NK-92 (cell line): ENCODE measurements around the gene ACHE.

Experiments
- DNase-seq: peaks from one replicate; lab custom pipeline; 2025; ENCODE audit not compliant: unreplicated experiment; lab: John Stamatoyannopoulos, UW

Gene ACHE

GRCh38 chr7:100885440-100886141, 10.1 kb downstream of the ACHE start:
- no peak for DNase-seq

- DNase-seq: no peak
These were observed 10.8 kb downstream of the ACHE start for GRCh38 chr7:100884736-100885439.

- no peak for DNase-seq
These were observed 12.7 kb downstream of the ACHE start for GRCh38 chr7:100882785-100883526.

DNA sequence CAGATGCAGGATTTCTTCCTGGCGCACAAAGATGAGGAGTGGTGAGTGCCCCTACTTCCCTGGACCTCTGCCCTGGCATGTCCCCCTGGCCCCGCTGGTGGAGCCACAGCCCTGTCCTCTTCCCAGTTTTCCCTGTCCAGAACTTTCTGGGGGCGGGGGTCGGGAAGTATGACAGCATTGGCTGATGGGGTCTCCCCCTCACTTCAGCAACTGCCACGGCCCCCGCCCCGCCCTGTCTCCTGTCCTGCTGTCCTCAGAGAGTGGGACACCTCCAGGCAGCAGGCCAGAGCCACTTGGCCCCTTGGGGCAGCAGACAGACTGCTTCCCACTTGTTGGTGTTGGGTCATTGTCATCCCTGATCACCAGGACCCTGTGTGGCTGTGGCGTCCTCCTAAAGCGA, 13.5 kb downstream of the ACHE start:
- DNase-seq: no peak

- no peak for DNase-seq
These were observed 14.6 kb downstream of the ACHE start for GRCh38 chr7:100881136-100881535.

GRCh38 chr7:100880645-100881044, 15.0 kb downstream of the ACHE start:
- no peak for DNase-seq

- DNase-seq: no peak
These were observed 15.9 kb downstream of the ACHE start for GRCh38 chr7:100879685-100880261.

GRCh38 chr7:100878685-100879084, 17.0 kb downstream of the ACHE start:
- no peak for DNase-seq

DNA sequence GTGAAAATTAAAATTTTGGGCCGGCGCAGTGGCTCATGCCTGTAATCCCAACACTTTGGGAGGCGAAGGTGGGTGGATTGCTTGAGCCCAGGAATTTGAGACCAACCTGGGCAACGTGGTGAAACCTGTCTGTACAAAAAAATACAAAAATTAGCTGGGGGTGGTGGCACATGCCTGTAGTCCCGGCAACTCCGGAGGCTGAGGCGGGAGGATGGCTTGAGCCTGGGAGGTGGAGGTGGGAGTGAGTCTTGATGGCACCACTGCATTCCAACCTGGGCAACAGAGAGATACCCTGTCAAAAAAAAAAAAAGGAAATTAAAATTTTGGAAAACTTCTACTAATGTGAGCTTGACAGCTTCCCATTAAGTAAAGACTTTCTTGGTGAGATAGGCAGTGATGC, 17.7 kb downstream of the ACHE start:
- DNase-seq: no peak

- DNase-seq: no peak
These were observed 20.3 kb downstream of the ACHE start for GRCh38 chr7:100875356-100875751.

DNA sequence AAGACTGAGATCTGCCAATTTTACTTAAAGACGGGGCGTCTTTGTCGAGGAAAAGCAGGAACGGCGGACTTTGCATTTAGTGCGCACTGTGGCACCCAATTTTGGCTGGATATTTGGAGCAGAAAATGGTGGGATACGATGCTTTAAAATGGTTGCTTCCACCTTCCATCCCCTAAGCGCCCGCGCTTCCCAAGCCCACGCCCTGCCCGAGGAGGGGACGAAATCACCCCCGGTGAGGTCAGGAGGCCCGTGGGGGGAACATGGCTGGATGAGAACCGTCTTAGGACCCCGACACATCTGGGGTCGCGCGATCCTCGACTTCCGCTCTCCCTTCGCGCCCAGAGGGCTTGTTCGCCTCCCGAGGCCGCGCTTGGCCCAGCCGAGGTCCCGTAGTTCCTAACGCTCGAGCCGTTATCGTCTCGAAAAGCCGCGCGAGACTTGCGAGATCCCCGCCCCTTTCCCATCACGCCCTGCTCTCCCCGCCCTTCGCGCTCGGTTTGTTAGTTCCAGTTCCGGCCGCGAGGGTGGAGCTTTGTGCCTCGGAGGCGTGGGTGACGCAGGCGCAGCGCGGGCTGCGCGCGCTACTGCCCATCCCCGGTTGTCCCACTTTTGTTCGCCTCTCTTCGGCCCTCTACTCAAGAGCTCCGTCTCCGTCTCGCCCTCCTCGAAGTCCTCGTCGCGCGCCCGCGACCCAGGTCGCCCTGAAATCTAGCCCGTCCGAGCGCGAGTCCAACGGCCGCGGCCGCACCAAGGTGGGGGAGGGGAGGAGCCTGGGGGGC, 20.9 kb downstream of the ACHE start, which contains the start of gene SRRT:
SRRT (plus strand) TSS at position 527 of the 779 bp plus-strand sequence. CDS start 488 bp downstream, outside the sequence.
- DNase-seq: peak; percentile 94

DNA sequence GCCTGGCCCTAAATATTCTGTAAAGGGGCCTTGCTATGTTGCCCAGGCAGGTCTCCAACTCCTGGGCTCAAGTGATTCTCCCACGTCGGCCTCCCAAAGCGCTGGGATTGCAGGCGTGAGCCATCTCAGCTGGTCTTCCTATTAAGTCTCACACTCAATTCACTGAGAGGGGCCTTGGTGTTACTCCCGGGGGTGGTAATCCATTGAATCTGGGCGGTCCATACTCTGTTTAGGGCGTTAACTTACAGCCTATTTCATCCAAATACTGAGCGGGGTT, 21.4 kb downstream of the ACHE start:
- DNase-seq: no peak

DNA sequence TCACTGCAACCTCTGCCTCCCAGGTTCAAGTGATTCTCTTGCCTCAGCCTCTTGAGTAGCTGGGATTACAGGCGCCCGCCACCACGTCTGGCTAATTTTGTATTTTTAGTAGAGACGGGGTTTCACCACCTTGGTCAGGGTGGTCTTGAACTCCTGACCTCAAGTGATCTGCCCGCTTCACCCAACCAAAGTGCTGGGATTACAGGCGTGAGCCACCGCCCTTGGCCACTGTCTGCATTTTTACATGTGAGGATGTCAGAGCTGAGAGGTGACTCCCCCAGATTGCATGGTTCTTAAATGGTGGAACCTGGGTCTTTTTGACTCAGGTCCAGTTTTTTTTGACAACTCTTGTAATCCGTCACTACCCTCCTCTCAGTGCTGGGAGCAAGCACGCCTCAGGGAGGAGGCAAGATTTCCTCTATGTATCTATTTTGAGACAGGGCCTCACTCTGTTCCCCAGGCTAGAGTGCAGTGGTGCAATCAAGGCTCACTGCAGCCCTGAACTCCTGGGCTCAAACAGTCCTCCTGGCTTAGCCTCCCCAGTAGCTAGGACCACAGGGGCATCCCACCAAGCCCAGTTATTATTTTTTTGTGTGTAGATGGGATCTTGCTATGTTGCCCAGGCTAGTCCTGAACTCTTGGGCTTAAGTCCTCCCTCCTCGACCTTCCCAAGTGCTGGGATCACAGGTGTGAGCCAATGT, 21.9 kb downstream of the ACHE start:
- no peak for DNase-seq

DNA sequence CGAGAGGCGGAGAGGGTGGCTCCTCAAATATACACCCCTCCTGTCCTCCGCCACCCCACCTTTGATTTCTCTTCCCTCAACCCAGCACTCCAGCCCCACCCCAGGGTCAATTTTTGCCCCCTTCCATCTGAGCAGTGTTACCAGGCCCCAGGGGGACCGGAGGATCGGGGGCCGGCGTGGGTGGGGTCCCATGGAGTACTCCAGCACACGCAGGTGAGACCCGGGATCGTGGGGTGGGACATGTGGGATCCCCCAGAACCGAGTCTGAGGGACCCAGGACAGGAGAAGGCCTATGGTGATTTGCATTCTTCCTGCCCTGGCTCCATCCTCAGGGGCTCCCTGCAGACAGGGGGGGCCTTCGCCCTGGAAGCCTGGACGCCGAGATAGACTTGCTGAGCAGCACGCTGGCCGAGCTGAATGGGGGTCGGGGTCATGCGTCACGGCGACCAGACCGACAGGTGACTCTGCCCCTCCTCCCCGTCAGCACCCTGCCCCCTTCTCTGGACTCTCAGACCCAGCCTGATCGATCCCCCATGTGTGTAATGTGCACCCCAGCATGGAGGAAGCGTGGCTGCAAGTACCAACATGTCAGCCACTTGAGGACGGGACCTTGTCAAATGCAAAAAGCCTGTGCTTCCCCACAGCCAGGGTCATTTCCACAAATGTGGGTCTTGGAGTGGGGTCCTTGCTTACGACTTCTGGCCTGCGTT, 27.8 kb downstream of the ACHE start:
- DNase-seq: no peak

DNA sequence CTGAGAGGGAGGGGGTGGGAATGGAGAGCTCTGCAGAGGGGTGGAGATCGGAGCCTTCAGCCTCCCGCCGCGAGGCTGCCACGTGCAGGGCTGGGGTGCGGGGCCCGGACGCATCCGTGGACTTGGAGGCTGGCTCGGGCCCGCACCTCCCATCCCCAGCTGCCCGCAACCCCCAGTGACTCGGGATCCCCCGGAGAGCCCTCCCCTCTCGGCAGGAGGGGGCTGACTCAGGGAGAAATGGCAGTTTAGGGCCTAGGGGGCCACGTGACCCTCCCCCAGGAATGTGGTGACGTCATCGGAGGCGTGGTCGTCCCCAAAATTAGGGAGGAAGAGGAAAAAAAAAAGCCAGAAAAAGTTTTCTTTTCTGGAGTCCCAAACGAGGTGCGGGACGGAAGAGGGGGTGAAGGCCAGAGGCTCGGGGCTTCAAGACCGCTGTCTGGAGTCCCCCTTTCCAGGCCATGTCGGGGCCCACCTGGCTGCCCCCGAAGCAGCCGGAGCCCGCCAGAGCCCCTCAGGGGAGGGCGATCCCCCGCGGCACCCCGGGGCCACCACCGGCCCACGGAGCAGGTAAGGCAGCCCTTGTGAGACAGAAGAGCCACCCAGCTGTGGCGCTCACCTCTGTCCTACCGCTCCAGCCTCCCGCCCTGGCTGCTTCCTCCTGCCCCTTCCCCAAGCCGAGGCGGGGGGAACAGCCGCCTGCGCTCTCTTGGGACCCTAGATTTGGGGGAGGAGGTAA, 28.5 kb downstream of the ACHE start, which contains the start of gene TRIP6:
TRIP6 (plus strand) TSS at position 348 of the 736 bp plus-strand sequence; CDS start at position 459, 111 bp downstream.
- DNase-seq: no peak

DNA sequence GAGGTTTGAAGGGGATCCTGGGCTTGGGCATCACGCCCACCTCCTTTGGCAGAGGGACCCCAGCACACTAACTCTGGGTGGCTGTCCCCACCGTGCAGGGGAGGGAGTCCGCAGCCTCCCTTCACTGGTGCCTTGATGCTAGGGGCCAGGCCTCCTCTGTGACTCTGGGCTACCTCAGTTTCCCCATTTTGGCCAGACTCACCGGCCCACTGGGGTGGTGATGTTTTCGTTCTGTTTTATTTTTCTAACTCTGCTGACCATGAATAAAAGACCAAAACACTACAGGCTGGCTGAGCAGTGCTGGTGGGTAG, 29.0 kb downstream of the ACHE start:
- DNase-seq: no peak

DNA sequence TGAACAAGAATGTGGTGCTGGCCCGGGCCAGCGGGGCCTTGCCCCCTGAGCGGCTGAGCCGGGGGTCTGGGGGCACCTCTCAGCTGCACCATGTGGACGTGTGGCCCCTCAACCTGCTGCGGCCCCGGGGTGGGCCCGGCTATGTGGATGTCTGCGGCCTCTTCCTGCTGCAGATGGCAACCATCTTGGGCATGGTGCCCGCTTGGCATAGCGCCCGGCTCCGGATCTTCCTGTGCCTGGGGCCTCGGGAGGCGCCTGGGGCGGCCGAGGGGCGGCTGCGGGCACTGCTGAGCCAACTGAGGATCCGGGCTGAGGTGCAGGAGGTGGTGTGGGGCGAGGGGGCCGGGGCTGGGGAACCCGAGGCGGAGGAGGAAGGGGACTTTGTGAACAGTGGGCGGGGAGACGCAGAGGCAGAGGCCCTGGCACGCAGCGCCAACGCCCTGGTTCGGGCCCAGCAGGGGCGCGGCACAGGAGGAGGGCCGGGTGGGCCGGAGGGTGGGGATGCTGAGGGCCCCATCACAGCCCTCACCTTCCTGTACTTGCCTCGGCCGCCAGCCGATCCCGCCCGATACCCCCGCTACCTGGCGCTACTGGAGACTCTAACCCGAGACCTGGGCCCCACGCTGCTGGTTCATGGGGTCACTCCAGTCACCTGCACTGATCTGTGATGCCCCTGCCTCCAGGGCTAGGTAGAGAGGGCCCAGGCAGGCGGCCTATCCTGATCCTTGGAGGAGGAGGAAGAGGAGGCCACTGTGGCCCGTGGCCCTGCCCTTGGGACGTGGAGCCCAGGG, 29.6 kb downstream of the ACHE start:
- no peak for DNase-seq

GRCh38 chr7:100865372-100865911, 30.2 kb downstream of the ACHE start:
- no peak for DNase-seq
